Measurements from ENCODE around the gene PICALM. TPM values are rescaled to one million over a fixed set of nuclear protein-coding genes. Genes with fewer than 3 reads are reported as not detected.

PICALM gene
- total RNA-seq, 1 donor, result 313 TPM

GRCh38 chr11:86117001-86117711 is 48.3 kb upstream of the PICALM start:
- Histone ChIP-seq H3K4me3 (ENCODE audit: insufficient read depth, low read length) (no peak overlapping the region), H4K20me1 (ENCODE audit: insufficient read depth, low read length) (no peaks in the 10 kb centered on the region), H3K27ac (ENCODE audit: low read depth, low read length) (peak overlapping the region; percentile 92), H2AFZ (ENCODE audit: low read length) (no peak overlapping the region), H3K36me3 (ENCODE audit: insufficient read depth, low read length) (no peaks in the 10 kb centered on the region), H3K4me2 (ENCODE audit: insufficient read depth, low read length) (peak overlapping the region; percentile 70), H3K27me3 (ENCODE audit: insufficient read depth, low read length) (no peaks in the 10 kb centered on the region), H3K79me2 (ENCODE audit: insufficient read depth, low read length) (no peaks in the 10 kb centered on the region), H3K4me1 (ENCODE audit: insufficient read depth, low read length) (peaks cover 25% of the 10 kb centered on the region), H3K9me3 (ENCODE audit: low read depth, low read length) (no peaks in the 10 kb centered on the region)
- DNase-seq (ENCODE audit: insufficient read length, low spot score, missing footprints), result peak; percentile 71
- TF ChIP-seq CTCF (IDR thresholded peaks at IDR 0.05; ENCODE audit: extremely low read depth, low read depth, low read length), result no peak

- Histone ChIP-seq H3K4me2 (ENCODE audit: insufficient read depth, low read length) (peak overlapping the region; percentile 70), H3K79me2 (ENCODE audit: insufficient read depth, low read length) (no peaks in the 10 kb centered on the region)
These were observed 47.5 kb upstream of the PICALM start for GRCh38 chr11:86116386-86116726.

GRCh38 chr11:86115542-86116385 is 46.9 kb upstream of the PICALM start:
- Histone ChIP-seq H3K4me3 (ENCODE audit: insufficient read depth, low read length) (peak overlapping the region; percentile 52), H3K4me1 (ENCODE audit: insufficient read depth, low read length) (peaks cover 25% of the 10 kb centered on the region), H4K20me1 (ENCODE audit: insufficient read depth, low read length) (no peaks in the 10 kb centered on the region), H3K27me3 (ENCODE audit: insufficient read depth, low read length) (no peaks in the 10 kb centered on the region), H3K4me2 (ENCODE audit: insufficient read depth, low read length) (peak overlapping the region; percentile 70), H3K36me3 (ENCODE audit: insufficient read depth, low read length) (no peaks in the 10 kb centered on the region), H2AFZ (ENCODE audit: low read length) (peak overlapping the region; percentile 21), H3K27ac (ENCODE audit: low read depth, low read length) (peak overlapping the region; percentile 92), H3K9me3 (ENCODE audit: low read depth, low read length) (no peaks in the 10 kb centered on the region), H3K79me2 (ENCODE audit: insufficient read depth, low read length) (no peaks in the 10 kb centered on the region)
- TF ChIP-seq CTCF (IDR thresholded peaks at IDR 0.05; ENCODE audit: extremely low read depth, low read depth, low read length), result peak; percentile 11
- peak; percentile 69 for DNase-seq (ENCODE audit: insufficient read length, low spot score, missing footprints)

More at GRCh38 chr11:86116386-86116726, 47.5 kb upstream of the PICALM start:
- peak; percentile 93 for DNase-seq (ENCODE audit: insufficient read length, low spot score, missing footprints)
- peaks cover 25% of the 10 kb centered on the region for H3K4me1 ChIP-seq (ENCODE audit: insufficient read depth, low read length)
- peak overlapping the region; percentile 92 for H3K27ac ChIP-seq (ENCODE audit: low read depth, low read length)
- H4K20me1 ChIP-seq (ENCODE audit: insufficient read depth, low read length), result no peaks in the 10 kb centered on the region
- H3K4me3 ChIP-seq (ENCODE audit: insufficient read depth, low read length), result peak overlapping the region; percentile 52
- no peak for TF ChIP-seq CTCF (IDR thresholded peaks at IDR 0.05; ENCODE audit: extremely low read depth, low read depth, low read length)
- peak overlapping the region; percentile 21 for H2AFZ ChIP-seq (ENCODE audit: low read length)
- H3K9me3 ChIP-seq (ENCODE audit: low read depth, low read length), result no peaks in the 10 kb centered on the region
- H3K27me3 ChIP-seq (ENCODE audit: insufficient read depth, low read length), result no peaks in the 10 kb centered on the region
- H3K36me3 ChIP-seq (ENCODE audit: insufficient read depth, low read length), result no peaks in the 10 kb centered on the region

Data from osteoblast (primary cell).